OCI-LY1 (cell line): Measurements from ENCODE around the gene DDX49.

Experiments used
- H2AFZ ChIP-seq: fragments of 200-600 bp; sonication (generic), shearing (Covaris generic); 2 replicates; pipeline ENCODE4 v1.6.0; 2014; ENCODE audit warnings: antibody characterized with exemption, mild to moderate bottlenecking, low read length
- H3F3A ChIP-seq: fragments of 200-600 bp; sonication (generic), shearing (Covaris generic); 2 replicates; pipeline ENCODE4 v1.6.0; 2014; ENCODE audit warnings: mild to moderate bottlenecking, antibody characterized with exemption, low read length, moderate library complexity; ENCODE audit not compliant: insufficient read depth
- H3K27ac ChIP-seq: fragments of 200-600 bp; sonication (generic); 2 replicates; pipeline ENCODE4 v1.5.1; 2014; ENCODE audit warnings: low read length, mixed run types, mild to moderate bottlenecking, low read depth; ENCODE audit not compliant: poor library complexity, severe bottlenecking
- H3K27me3 ChIP-seq: fragments of 200-600 bp; sonication (generic); 2 replicates; pipeline ENCODE4 v1.6.0; 2014; ENCODE audit warnings: antibody characterized with exemption, mild to moderate bottlenecking, low read length, moderate library complexity; ENCODE audit not compliant: insufficient read depth
- H3K36me3 ChIP-seq: fragments of 200-600 bp; sonication (generic); 2 replicates; pipeline ENCODE4 v1.6.1; 2014; ENCODE audit warnings: mild to moderate bottlenecking, antibody characterized with exemption, low read length, moderate library complexity, mixed read lengths; ENCODE audit not compliant: insufficient read depth
- H3K4me1 ChIP-seq: fragments of 200-600 bp; sonication (generic); 2 replicates; pipeline ENCODE4 v1.5.1; 2014; ENCODE audit warnings: mild to moderate bottlenecking, low read length, moderate library complexity; ENCODE audit not compliant: insufficient read depth, severe bottlenecking
- H3K4me2 ChIP-seq: fragments of 200-600 bp; sonication (generic), shearing (Covaris generic); 2 replicates; pipeline ENCODE4 v1.6.1; 2014; ENCODE audit warnings: low read length
- H3K4me3 ChIP-seq: fragments of 200-600 bp; sonication (generic); 2 replicates; pipeline ENCODE4 v1.5.1; 2014; ENCODE audit warnings: low read length, low read depth, mild to moderate bottlenecking, mixed read lengths; ENCODE audit not compliant: poor library complexity, severe bottlenecking
- H3K79me2 ChIP-seq: fragments of 200-600 bp; shearing (Covaris generic); 2 replicates; pipeline ENCODE4 v1.6.1; 2016; ENCODE audit warnings: mixed run types, low read length, mixed read lengths; ENCODE audit not compliant: insufficient read depth
- H3K9ac ChIP-seq: fragments of 200-600 bp; sonication (generic), shearing (Covaris generic); 2 replicates; pipeline ENCODE4 v1.6.1; 2014; ENCODE audit warnings: mild to moderate bottlenecking, low read length, mixed read lengths
- H3K9me2 ChIP-seq: fragments of 200-600 bp; sonication (generic), shearing (Covaris generic); 2 replicates; pipeline ENCODE4 v1.6.1; 2014; ENCODE audit warnings: low read depth, mild to moderate bottlenecking, low read length, mixed read lengths
- H3K9me3 ChIP-seq: fragments of 200-600 bp; shearing (Covaris generic); 2 replicates; pipeline ENCODE4 v1.6.1; 2014; ENCODE audit warnings: low read length, mixed read lengths
- H4K20me1 ChIP-seq: fragments of 200-600 bp; sonication (generic), shearing (Covaris generic); 2 replicates; pipeline ENCODE4 v1.6.0; 2016; ENCODE audit warnings: mild to moderate bottlenecking, low read length; ENCODE audit not compliant: insufficient read depth
- CTCF ChIP-seq: fragments of 200-600 bp; sonication (generic), shearing (Covaris generic); IDR thresholded peaks from 2 replicates; pipeline ENCODE4 v1.5.1; 2017; ENCODE audit warnings: mild to moderate bottlenecking, antibody characterized with exemption, low read length, moderate library complexity, mixed read lengths
- EZH2 ChIP-seq: fragments of 200-600 bp; sonication (generic), shearing (Covaris generic); IDR thresholded peaks from 2 replicates; pipeline ENCODE4 v1.8.0; 2017; ENCODE audit warnings: borderline replicate concordance, mixed run types, mild to moderate bottlenecking, antibody characterized with exemption, low read length, moderate library complexity, mixed read lengths

DDX49 gene

GRCh38 chr19:18878058-18878797, 41.3 kb upstream of the DDX49 start:
- no peaks in the 10 kb centered on the region; the same call in 1 of the 2 replicates for H3K36me3 ChIP-seq
- no peak overlapping the region for H3K4me2 ChIP-seq
- peaks cover 6% of the 10 kb centered on the region for H3K4me1 ChIP-seq
- H3F3A ChIP-seq = no peaks in the 10 kb centered on the region
- H3K9ac ChIP-seq = no peak overlapping the region
- H3K27ac ChIP-seq = no peak overlapping the region
- TF ChIP-seq EZH2 (no peak), CTCF (no peak)
- H3K79me2 ChIP-seq = no peaks in the 10 kb centered on the region
- no peaks in the 10 kb centered on the region for H3K27me3 ChIP-seq
- H3K4me3 ChIP-seq = no peak overlapping the region
- no peaks in the 10 kb centered on the region for H4K20me1 ChIP-seq
- H3K9me2 ChIP-seq = no peaks in the 10 kb centered on the region
- no peak overlapping the region for H2AFZ ChIP-seq
- H3K9me3 ChIP-seq = 0 out of 2 replicates have a peak, but pooled peaks cover 3% of the 10 kb centered on the region

GRCh38 chr19:18878858-18879578, 40.5 kb upstream of the DDX49 start:
- H3K27ac ChIP-seq = no peak overlapping the region
- peaks cover 6% of the 10 kb centered on the region for H3K4me1 ChIP-seq
- H3K27me3 ChIP-seq = no peaks in the 10 kb centered on the region
- H3K9me2 ChIP-seq = no peaks in the 10 kb centered on the region
- no peak overlapping the region for H2AFZ ChIP-seq
- no peak overlapping the region for H3K4me3 ChIP-seq
- peak overlapping the region; percentile 28; the same call in 1 of the 2 replicates for H3K4me2 ChIP-seq
- H3K36me3 ChIP-seq = no peaks in the 10 kb centered on the region; the same call in 1 of the 2 replicates
- no peak overlapping the region for H3K9ac ChIP-seq
- H3K79me2 ChIP-seq = no peaks in the 10 kb centered on the region
- 0 out of 2 replicates have a peak, but pooled peaks cover 3% of the 10 kb centered on the region for H3K9me3 ChIP-seq
- no peaks in the 10 kb centered on the region for H4K20me1 ChIP-seq
- no peaks in the 10 kb centered on the region for H3F3A ChIP-seq
- TF ChIP-seq EZH2 (no peak), CTCF (no peak)

GRCh38 chr19:18879579-18880373, 39.7 kb upstream of the DDX49 start:
- Histone ChIP-seq H3K4me2 (peak overlapping the region; percentile 28; the same call in 1 of the 2 replicates), H4K20me1 (no peaks in the 10 kb centered on the region), H3K9me2 (no peaks in the 10 kb centered on the region), H2AFZ (no peak overlapping the region), H3K9ac (no peak overlapping the region), H3K27ac (no peak overlapping the region), H3K27me3 (no peaks in the 10 kb centered on the region), H3K79me2 (no peaks in the 10 kb centered on the region), H3K4me3 (no peak overlapping the region), H3K9me3 (0 out of 2 replicates have a peak, but pooled peaks cover 3% of the 10 kb centered on the region), H3K4me1 (peaks cover 6% of the 10 kb centered on the region), H3F3A (no peaks in the 10 kb centered on the region), H3K36me3 (no peaks in the 10 kb centered on the region; the same call in 1 of the 2 replicates)
- TF ChIP-seq EZH2 (no peak), CTCF (no peak)
